Measurements from ENCODE around the gene MYLK4.

Gene MYLK4

DNA sequence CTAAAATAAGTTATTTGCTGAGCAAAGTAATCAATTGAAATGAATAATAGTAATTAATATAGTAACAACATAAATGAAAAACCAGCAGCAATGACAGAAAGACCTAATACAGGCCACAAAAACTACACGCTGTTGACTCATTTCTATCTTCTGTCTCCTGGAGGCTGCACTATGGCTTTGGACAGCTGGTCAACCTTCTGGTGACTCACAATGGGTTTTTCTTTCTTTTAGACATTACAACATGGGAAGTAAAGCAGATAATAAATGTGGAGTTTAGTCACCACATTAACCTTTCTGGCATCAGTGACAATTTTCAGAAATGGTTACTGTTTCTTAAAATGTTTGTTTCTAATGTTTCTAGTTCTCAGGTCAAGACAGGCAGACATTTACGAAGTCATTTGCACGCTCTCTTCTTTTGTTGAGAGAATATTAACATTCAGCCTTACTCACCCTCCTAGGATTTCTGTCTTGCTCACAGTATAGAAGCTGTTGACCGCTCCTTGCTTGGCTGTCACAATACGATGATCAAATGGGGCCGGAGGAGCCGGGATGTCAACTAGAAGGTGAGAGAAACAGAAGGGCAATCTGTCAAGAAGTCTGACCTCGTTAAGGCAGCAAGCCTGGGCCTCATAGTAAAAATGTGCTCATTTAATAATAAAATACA lies 62.2 kb downstream of the MYLK4 start:
- DNase-seq, result no peak

DNA sequence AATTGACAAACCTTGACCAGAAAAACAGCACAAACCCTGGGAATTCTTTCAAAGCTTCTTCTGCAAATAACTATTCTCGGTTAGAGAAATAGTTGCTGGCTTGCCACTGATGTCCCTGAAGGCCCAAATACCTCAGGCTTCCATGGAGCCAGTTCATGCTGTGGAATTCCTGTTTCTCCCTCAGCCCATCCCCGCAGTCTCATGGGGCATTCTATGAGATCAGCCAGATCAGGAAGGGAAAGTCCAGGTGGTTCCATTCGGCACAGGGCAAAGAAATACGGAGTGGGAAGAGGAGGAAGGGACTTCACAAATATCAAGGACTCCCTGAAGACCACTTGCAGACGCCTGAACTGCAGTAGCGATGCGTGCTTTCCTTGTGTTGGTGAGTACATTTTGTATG lies 63.3 kb downstream of the MYLK4 start:
- no peak for DNase-seq

DNA sequence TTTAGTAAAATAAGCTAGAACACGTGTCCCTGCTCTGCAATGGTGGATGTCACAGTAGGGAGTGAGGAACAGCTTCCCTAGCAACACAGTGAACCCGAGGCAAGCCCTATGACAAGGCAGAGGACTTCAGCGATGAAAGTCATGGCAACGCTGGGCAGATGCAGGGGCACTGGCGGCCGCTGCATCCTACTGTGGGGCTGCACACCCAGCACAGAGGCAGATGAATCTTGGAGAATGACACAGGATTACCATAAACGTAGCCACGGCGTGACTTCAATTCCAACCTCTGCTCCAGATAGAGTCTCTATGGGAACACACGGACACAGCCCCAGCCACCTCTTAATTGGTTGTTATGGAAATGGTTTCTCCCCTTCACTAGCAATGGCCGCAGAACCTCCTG lies 64.2 kb downstream of the MYLK4 start:
- DNase-seq, result no peak

DNA sequence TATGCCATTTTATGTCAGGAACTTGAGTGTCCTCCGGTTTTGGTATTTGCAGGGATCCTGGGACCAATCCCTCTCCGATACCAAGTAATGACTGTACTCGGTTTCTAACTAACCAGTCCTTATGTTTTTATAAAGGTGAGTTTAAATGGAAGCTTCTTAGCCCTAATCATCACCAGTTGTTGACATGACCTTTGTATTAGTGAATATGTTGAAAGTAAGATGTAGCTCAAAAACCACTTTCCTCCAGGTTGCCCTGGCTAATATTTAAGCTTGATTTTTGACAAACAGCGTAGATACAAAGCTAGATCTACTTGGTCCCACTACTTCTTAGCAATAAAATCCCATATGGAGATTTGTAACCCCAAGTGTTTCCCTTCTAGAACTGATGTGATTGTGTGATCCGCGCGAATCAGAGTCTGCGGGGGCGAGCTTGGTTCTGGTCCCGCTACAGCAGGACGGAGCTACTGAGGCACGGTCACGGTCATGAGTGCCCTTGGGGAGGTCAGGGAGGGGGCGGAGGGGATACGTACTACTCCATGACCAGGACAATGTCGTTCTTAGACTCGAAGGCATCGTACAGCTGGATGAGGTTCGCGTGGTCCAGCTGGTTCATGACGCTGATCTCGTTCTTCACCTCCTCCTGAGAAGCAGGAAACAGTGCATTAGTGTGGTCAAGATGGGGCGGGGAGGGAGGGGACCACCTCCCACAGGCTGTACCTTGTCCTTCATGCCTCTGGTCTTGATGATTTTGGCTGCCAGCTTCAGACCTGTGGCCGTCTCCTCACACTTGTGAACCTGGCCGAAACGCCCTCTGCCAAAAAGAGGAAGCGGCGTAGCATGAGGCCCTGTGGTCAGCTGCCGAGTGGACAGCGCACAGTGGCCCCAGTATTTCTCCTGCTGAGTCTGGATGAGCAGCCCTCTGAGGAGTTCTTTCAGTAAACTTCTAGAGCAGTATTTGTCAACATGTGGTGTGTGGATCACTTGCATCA lies 65.7 kb downstream of the MYLK4 start:
- DNase-seq, result no peak

DNA sequence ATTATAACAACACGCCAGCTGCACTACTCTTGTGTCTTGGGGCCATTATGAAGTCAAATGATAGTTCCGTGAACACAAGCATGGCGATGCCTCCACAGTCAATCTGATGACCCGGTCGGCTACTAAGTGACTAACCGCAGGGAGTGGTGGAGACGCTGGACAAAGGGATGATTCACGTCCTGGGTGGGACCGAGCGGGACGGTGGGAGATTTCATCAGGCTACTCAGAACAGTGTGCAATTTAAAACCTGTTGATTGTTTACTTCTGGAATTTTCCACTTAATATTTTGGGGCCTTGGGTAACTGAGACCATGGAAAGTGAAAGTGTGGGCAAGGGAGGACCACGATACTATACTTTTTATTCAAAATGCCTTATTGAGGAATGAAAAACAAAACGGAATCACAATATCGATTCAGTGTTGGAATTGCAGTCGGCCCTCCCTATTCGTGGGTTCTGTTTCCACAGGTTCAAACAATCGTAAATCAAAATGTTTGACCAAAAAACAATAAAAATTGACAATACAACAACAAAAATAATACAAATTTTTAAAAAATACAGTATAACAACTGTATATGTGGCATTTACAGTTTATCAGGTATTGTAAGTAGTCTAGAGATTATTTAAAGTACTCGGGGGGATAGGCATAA lies 66.5 kb downstream of the MYLK4 start:
- DNase-seq, result no peak

DNA sequence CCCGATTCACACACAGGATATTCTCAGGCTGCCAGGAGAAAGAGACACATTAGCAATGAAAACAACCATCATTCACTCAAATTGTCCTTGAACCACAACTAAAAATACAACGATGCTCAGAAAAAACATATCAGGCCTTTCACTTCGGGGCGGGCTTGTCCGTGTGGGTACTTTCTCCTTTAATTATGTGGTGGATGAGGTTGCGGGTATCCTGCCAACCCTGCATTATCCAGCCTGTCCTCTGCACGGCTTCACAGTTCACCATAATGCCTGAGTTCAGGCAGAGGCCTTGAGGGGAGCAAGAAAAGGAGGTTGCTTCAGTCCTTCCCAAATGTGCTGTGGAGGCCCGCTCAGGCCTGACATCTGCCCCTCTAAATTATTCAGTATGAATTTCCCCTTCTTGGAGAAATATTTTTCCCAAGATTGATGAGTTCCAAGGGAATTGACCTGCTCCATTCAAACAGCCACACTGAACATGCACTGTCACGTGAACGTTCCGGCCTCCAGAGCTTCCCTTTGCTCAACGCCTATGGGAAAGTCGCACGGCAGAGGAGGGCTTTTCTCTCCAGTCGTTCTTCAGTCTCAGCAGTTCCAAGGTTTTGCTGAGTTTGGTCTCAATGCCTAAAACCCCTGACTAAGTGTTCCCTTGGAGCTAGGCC lies 70.3 kb downstream of the MYLK4 start:
- DNase-seq, result no peak

DNA sequence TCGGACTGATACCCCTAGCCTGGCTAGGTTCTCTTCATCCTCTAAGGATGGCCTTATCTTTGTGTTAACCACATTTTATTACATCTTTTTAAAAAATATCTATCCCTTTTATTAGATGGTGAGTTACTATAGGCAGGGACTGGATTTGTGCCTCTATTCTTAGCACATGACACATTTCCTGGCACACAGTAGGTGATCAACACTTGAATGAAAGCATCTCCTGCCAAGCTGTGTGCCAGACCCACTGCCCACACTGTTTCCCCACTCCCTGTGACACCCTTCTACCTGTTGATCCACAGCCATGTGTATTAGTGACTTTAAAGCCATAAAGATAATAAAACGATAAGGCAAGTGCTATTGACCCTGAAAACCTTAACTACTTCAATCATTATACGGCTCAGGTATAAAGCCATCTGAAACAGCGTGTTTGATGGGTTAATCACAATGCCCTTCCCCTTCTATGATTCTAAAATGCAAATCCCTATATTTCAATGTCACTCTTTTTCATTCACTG lies 73.6 kb downstream of the MYLK4 start:
- DNase-seq, result no peak

DNA sequence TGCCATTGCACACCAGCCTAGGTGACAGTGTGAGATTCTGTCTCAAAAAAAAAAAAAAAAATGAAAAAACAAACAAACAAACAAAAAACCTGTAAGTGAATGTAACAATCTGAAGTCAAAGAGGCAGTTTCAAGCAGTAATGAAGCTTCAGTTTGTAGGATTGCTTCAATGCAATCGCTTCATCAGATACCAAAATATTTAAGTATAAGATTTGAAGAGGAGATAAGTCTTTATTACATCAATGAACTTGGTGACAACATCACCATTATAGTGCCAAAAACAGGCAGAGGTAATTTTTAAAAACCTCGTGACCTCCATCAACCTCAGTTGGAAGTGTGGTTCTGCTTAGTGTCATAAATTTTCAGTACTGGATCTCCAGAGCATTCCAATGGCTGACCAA lies 74.7 kb downstream of the MYLK4 start:
- DNase-seq, result no peak

DNA sequence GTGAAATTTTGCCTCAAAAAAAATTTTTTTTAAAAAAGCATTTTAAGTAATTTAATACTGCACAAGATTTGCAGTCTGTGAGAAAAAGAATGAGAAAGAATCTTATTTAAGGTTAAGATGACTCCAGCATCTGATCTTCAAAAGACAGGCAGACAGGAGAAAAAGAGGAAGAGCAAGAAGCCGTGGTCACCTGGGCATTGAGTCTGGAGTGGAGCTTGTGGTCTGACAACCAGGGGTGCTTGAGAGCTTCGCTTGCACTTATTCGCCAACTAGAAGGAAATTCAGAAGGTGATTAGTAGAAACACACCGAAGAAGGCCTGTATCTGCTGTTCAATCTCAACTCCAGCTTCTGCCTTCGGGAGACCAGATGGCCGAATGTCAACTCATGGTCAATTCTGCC lies 75.9 kb downstream of the MYLK4 start:
- no peak for DNase-seq

DNA sequence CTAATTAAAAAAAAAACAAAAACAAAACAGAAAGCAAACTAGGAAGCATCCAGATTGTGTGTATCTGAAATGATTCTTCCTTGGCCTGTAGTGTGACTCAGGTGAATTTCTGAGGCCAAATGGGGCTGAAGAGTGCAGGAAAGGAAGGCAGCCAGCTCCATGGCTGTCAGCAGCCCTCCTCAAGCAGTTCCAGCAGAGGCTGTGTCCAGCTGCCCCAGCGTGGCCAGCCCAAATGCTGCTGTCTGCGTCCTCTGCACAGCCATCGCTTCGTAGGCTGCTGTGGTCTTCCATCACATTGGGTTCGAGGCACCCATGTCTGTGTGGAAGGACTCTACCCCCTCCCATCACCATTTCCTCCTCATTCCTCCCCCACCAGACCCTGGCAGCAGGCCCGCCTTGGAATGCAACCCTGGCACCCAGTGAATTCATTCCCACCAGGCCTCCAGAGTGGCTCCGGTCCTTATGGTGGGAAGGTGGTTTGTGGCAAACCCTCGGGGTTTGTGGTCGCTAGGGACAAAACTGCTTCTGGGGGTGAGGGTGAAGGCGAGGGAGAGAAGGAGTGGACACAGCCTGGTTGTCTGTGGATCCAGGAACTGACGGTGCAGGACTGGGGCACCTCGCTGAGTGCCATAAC lies 81.5 kb downstream of the MYLK4 start:
- DNase-seq, result no peak

DNA sequence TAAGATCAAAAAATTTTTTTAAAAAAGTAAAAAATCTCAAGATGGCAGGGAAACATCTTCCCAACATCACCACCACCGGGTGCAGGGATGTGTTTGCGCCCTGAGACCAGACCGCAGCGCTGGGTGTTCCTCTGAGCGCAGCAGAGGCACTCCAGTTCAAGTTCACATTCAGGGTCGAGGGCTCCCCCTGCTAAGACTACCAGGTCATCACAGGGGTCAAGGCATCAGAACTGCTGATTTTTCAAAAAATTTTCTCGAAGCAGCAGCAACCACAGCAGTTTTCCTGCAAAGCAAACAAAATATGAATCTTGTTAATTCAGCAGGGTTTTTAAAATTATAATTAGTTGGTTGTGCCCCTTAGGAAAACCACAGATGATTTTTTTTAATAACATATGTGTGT lies 83.1 kb downstream of the MYLK4 start:
- no peak for DNase-seq

DNA sequence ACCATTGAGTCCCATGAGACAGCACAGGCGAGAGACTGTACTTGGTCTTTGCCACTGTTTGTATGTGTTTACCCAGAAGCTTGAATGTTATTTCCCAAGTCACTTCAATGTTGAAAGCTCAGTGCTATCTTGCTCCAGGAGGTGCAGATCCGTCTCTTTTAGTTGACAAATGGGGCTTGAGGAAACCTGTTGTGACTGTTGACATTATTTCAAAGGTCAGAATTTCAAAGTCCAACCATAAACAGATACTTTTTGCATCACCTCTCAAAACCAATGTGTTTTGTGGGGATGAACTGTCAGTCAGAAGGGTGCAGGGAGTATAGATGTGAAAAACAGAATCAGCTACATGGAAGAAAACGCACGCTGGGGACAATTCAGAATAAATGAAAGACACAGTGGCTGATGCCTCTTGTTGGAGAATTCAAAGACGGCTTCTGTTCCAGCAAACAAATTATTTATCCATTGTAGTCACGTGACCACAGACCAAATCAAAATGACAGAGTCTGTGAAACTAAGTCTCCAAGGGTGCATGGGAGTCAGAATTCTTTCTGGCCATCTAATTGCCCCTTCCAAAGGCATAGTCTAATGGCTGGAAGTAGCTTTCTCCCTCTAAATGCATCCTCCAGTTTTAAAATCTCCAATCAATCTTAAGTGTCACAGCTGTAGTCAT lies 83.7 kb downstream of the MYLK4 start:
- DNase-seq, result no peak

DNA sequence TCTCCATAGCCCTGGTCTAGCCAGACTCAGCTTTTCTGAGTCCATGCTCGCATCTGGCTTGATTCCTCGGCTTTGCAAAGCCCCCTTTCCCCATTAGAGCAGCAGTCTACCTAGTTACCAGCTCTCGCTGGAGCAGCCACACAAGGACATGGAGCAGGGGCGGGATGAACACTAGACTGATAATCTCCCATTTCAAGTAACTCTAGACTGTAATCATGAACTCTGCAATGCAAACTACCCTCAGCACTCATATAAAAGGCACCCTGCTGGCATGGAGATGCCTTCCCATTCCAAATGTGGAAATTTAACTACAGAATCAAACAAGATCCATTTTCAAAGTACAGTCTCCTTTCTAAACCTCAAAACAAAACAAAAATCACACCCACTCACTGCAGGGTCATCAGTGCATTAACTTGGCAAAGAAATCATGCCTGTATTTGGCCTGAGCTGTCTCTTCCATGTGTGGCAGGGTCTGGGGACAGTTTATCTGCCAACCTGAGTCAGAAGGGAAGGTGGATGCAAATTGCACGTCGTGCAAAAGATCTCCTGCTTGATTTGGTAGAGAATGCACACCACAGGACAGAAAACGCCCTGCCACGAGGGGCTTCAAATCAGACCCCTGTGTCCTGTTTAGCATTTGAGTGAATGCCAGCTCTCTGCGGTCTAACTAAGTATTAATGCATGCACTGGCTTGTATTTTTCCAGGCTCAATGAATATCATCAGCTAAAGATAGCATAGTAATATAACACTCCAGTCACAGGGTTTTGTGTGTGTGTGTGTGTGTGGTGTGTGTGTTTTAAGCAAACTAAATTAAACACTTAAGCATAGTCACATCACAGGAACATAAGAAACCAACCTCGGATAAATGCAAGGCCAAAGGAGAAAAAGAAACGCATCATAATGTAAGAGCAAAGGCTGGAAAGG lies 85.3 kb downstream of the MYLK4 start:
- DNase-seq, result no peak

DNA sequence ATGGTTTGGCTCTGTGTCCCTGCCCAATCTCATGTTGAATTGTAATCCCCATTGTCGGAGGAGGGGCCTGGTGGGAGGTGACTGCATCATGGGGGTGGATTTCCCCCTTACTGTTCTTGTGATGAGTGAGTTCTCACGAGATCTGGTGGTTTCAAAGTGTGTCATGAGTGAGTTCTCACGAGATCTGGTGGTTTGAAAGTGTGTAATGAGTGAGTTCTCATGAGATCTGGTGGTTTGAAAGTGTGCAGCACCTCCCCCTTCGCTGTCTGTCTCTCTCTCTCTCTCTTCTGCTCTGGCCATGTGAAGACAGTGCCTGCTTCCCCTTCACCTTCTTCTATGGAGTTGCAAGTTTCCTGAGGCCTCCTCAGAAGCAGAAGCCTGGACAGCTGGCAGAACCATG lies 87.6 kb downstream of the MYLK4 start:
- no peak for DNase-seq

DNA sequence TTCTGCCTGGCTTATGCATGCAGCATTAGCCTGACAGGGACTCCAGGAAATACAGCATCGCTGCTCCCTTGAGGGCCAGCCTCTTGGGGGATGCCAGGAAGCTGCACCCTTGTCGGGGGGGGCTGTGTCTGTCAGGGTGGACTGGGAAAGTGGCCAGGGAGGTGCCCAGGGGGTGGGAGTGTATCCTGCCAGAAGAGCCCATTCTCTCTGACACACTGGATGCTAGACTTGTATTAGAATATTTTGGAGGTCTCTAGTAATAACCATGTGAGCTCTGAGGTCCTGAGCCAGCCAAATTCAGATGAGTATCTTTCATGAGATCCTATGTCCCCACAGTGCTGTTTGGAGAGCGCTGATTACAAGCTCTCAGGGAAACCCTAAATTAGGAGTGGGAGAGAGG lies 89.1 kb downstream of the MYLK4 start:
- no peak for DNase-seq

DNA sequence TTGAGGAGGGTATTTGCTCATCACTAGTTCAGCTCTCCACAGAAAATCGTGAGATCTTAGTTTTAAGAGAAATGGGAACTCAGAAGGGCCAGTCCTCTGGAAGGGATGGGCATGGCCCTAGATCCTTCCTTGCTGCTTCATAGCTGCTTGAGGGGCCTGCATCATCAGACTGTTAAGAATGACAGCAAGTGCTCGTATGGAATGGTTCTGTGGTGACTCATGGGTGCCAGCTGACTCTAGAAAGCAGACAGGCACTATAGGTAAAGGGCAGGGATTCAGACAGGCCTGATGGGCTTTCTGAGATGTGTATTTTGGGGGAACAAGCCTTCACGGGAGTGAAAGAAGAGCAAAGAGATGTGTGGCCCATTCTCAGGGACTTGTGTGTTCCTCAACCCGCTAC lies 90.8 kb downstream of the MYLK4 start:
- no peak for DNase-seq

DNA sequence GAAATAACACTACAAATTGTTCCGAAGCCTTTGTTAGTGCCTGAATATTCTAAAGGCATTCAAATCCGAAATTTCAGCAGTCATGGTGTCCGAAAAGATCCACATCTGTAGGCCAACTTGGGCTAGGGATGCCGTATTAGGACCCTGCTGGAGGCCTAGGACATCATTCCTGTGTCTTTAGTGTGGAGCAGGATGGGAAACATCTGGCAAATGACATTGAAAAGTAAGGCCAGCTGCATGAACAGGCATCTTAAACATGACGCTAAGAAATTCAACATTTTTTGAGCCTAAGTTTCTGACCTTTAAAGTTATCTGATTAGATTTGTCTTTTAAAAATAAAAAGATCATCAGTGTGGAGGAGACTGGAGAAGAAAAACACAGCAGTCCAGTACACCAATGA lies 91.3 kb downstream of the MYLK4 start:
- DNase-seq, result no peak

DNA sequence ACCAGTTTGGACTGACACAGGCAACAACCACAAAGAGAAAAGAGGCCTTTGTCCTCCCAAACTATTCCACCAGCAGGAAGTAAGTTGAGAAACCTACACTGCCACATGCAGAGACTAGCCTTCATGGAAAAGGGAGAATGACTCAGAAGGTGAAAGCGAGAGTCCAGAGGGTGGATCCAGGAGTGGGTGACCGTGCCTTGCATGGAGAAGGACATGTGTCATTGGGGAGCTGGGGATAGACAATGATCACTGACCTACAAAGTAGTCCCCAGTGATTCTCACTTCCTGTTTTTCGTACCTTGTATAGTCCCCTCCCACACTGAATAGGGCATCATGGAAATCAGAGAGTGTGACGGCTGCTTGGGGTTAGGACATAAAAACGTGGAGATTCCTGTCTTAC lies 91.9 kb downstream of the MYLK4 start:
- no peak for DNase-seq

DNA sequence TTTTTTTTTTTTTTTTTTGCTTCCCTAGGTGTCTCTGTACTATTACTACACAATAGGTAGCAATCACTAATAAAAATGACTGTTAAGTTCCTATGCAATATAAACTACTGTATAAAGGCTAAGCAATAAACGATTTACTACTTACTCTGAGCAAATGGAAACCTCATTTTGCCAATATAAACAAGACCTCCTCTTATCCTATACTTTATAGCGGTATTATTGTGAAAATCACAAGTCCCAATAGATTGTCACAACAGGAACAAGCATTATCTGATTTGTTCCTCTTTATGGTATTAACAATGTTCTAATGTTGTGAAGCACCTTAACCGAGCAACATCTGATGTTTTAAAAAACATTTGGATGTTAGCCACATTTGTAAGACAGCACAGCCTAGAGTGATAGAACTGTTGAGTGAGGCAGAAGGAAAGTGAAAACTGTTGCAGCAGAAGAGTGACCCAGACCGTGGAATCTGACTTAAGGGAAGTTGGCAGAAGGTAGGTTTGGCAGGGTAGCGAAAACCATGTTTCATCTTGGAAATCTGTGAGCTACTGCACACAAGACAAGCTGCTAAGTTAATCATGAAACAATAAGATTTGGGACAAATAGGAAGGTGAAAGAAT lies 94.2 kb downstream of the MYLK4 start:
- no peak for DNase-seq

DNA sequence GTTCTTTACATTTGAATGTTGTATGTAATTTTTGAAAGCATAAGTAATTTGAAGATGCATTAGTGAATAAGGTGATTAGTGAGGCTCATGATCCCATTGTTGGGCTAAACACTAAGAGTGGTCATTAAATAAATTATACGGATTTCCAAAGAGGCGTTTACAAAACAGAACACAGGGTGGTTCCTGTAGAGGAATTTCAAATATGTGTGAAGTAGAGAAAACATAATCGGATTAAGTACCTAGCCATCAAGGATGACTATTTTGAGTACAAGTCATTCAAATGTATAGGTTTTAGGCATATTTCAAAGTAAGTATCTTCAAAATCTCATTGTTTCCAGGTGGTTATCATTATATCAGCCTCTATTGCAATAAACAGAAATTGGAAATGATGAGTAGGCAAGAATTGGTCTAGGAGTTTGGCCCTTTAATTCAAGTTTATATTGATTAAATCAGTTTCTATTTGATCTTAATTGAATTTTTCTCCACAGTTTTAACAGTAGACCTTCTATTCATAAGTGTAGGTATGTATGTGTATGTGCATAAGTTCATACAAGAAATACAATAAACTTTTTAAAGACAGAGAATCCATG lies 94.8 kb downstream of the MYLK4 start:
- DNase-seq, result no peak

All from NCI-H2081 treated with DMSO at 0.1 percent for 48 hours (cell line).